KMS-11 (cell line): ENCODE results near the gene ANGPTL2.

Experiments
- H2AFZ ChIP-seq: fragments of 200-600 bp; sonication (generic); 2 replicates; pipeline ENCODE4 v1.6.1; 2016; ENCODE audit warnings: antibody characterized with exemption, mixed run types, low read depth
- H3K27ac ChIP-seq: fragments of 200-600 bp; sonication (generic); 2 replicates; pipeline ENCODE4 v1.6.1; 2016; ENCODE audit warnings: mild to moderate bottlenecking, mixed run types
- H3K27me3 ChIP-seq: fragments of 200-600 bp; sonication (generic); 2 replicates; pipeline ENCODE4 v1.6.1; 2017; ENCODE audit warnings: mild to moderate bottlenecking, low read depth, mixed run types, moderate library complexity; ENCODE audit not compliant: insufficient read depth
- H3K36me3 ChIP-seq: fragments of 200-600 bp; sonication (generic); 2 replicates; pipeline ENCODE4 v1.6.1; 2017; ENCODE audit warnings: mild to moderate bottlenecking, mixed run types; ENCODE audit not compliant: insufficient read depth
- H3K4me1 ChIP-seq: fragments of 200-600 bp; sonication (generic); 2 replicates; pipeline ENCODE4 v1.6.1; 2016; ENCODE audit warnings: mild to moderate bottlenecking, low read depth, mixed run types; ENCODE audit not compliant: poor library complexity, severe bottlenecking
- H3K4me2 ChIP-seq: fragments of 200-600 bp; sonication (generic); 2 replicates; pipeline ENCODE4 v1.7.0; 2016; ENCODE audit warnings: mild to moderate bottlenecking, mixed run types
- H3K4me3 ChIP-seq: fragments of 200-600 bp; sonication (generic); IDR thresholded peaks from 2 replicates; pipeline ENCODE4 v1.6.1; 2017; ENCODE audit warnings: low read depth, low read length, mixed read lengths; ENCODE audit not compliant: insufficient read depth
- H3K79me2 ChIP-seq: fragments of 200-600 bp; sonication (generic); 2 replicates; pipeline ENCODE4 v1.6.1; 2016; ENCODE audit warnings: low read depth, mixed run types; ENCODE audit not compliant: insufficient read depth
- H3K9ac ChIP-seq: fragments of 200-600 bp; sonication (generic); 2 replicates; pipeline ENCODE4 v1.6.1; 2016; ENCODE audit warnings: mild to moderate bottlenecking, mixed run types
- H4K20me1 ChIP-seq: fragments of 200-600 bp; sonication (generic); 2 replicates; pipeline ENCODE4 v1.6.1; 2016; ENCODE audit warnings: mild to moderate bottlenecking, mixed run types; ENCODE audit not compliant: insufficient read depth
- CTCF ChIP-seq: fragments of 200-600 bp; sonication (generic); conservative IDR thresholded peaks from 2 replicates; pipeline ENCODE4 v1.6.1; 2017; ENCODE audit warnings: low read depth, mild to moderate bottlenecking, antibody characterized with exemption, low read length, moderate library complexity, mixed read lengths

ANGPTL2 gene

GRCh38 chr9:127140842-127141675 lies 18.6 kb upstream of the ANGPTL2 start:
- TF ChIP-seq CTCF, result no peak
- Histone ChIP-seq H3K27ac (no peak overlapping the region), H3K4me1 (no peaks in the 10 kb centered on the region), H2AFZ (no peak overlapping the region), H3K4me2 (no peak overlapping the region), H3K27me3 (no peaks in the 10 kb centered on the region), H3K36me3 (no peaks in the 10 kb centered on the region), H4K20me1 (no peaks in the 10 kb centered on the region), H3K79me2 (no peaks in the 10 kb centered on the region), H3K4me3 (no peak overlapping the region), H3K9ac (no peak overlapping the region)

DNA sequence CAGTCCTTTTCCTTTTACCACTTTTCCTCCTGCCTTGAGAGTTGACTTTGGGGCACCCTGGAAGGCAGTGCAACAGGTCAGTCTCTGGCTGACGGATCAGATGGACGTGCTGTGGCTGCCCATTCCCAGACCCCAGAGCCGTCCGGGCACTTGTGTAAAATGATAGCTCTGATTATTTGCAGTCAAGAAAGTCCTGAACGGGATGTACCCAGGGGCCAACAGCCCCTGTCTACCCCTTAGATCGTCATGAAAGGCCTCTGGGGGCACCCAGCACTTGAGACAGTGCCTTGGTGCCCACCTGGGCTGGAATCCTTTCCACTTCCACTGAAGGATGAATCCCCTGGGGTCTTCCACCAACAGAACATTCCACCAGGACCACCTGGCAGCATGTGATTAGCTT lies 17.7 kb upstream of the ANGPTL2 start:
- Histone ChIP-seq H4K20me1 (no peaks in the 10 kb centered on the region), H3K4me2 (no peak overlapping the region), H3K4me1 (no peaks in the 10 kb centered on the region), H3K79me2 (no peaks in the 10 kb centered on the region), H2AFZ (no peak overlapping the region), H3K27me3 (no peaks in the 10 kb centered on the region), H3K4me3 (no peak overlapping the region), H3K9ac (no peak overlapping the region), H3K27ac (no peak overlapping the region), H3K36me3 (no peaks in the 10 kb centered on the region)
- no peak for TF ChIP-seq CTCF

- Histone ChIP-seq H3K27ac (no peak overlapping the region), H4K20me1 (no peaks in the 10 kb centered on the region), H3K4me3 (no peak overlapping the region), H3K4me2 (no peak overlapping the region), H3K36me3 (no peaks in the 10 kb centered on the region), H2AFZ (no peak overlapping the region), H3K27me3 (no peaks in the 10 kb centered on the region), H3K4me1 (peaks cover 4% of the 10 kb centered on the region), H3K79me2 (no peaks in the 10 kb centered on the region), H3K9ac (no peak overlapping the region)
- TF ChIP-seq CTCF, result no peak
Measured at GRCh38 chr9:127139775-127140174, 17.3 kb upstream of the ANGPTL2 start.

- Histone ChIP-seq H3K4me1 (peaks cover 10% of the 10 kb centered on the region), H3K4me2 (no peak overlapping the region), H2AFZ (no peak overlapping the region), H3K4me3 (no peak overlapping the region), H3K27ac (no peak overlapping the region), H3K79me2 (no peaks in the 10 kb centered on the region), H3K27me3 (no peaks in the 10 kb centered on the region), H3K36me3 (no peaks in the 10 kb centered on the region), H3K9ac (no peak overlapping the region), H4K20me1 (no peaks in the 10 kb centered on the region)
- TF ChIP-seq CTCF, result no peak
Measured at GRCh38 chr9:127139071-127139731, 16.8 kb upstream of the ANGPTL2 start.
